Type B pancreatic cell (in vitro differentiated cells): ENCODE measurements around the gene SCN9A. TPM values are rescaled to one million over a fixed set of nuclear protein-coding genes. Genes with fewer than 3 reads are reported as not detected.

Experiments used
- DNase-seq: peaks from one replicate; pipeline ENCODE4 v3.0.0; 2021; ENCODE audit warnings: mixed read lengths; ENCODE audit not compliant: unreplicated experiment; ENCODE audit errors: extremely low spot score
- H3K27ac Mint-ChIP-seq: 2 replicates; pipeline ENCODE4 v1.8.0; 2021; ENCODE audit warnings: mild to moderate bottlenecking, mixed read lengths
- H3K27me3 Mint-ChIP-seq: 2 replicates; pipeline ENCODE4 v1.8.0; 2021; ENCODE audit warnings: mixed read lengths
- H3K36me3 Mint-ChIP-seq: 2 replicates; pipeline ENCODE4 v1.8.0; 2021; ENCODE audit warnings: mixed read lengths
- H3K4me1 Mint-ChIP-seq: one replicate; pipeline ENCODE4 v1.8.0; 2021; ENCODE audit warnings: mixed read lengths; ENCODE audit not compliant: unreplicated experiment
- H3K4me3 Mint-ChIP-seq: 2 replicates; pipeline ENCODE4 v1.8.0; 2021; ENCODE audit warnings: mild to moderate bottlenecking, mixed read lengths
- H3K9me3 Mint-ChIP-seq: 2 replicates; pipeline ENCODE4 v1.8.0; 2021; ENCODE audit warnings: mixed read lengths
- total RNA-seq: library from RNA; stranded (reverse); gene quantifications from 2 replicates; pipeline ENCODE4 v1.2.1, GENCODE V29; 2021; ENCODE audit warnings: low replicate concordance
- TF ChIP-seq, protein P1 (sequence below): fragments of 200-600 bp; sonication (generic); conservative IDR thresholded peaks from 2 replicates; pipeline ENCODE4 v1.5.0; 2021; ENCODE audit warnings: antibody characterized with exemption, mild to moderate bottlenecking

Gene SCN9A
- total RNA-seq, 1 donor from 2014 or later, result 6.2 TPM

DNA sequence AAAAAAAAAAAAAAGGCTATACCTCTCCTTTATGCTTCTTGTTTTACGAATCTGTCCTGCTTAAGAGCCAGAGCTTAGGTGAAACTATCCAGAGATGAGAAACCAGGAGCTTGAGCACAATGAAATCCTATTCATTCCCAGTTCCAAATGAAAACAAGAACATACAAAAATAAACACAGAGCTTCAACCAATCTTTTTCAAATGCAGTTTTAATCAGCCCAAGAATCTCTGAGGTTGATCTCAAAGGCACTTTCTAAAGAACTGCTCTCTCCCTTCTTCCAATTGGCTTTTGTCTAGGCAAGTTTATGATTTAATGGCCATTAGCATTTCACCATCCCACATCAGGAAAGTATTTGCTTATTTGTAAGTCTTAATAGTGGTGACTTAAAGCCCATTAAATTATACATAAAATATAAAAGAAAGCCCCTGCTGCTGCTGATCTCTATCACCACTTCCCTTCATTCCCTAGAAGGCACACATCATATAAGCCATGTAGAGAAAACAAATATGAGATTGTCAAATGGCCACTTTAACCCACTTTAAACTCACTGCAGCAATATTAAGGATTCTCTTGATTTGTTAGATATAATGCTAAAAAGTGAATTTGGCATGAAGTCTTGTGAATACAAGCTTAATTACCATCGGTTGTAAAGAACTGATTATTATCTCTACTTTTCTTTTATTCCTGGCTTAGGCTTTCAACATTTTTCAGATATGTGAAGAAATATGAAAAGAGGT is 29.3 kb upstream of the SCN9A start:
- H3K27ac Mint-ChIP-seq, result no peak overlapping the region
- no peaks in the 10 kb centered on the region for H3K9me3 Mint-ChIP-seq
- no peaks in the 10 kb centered on the region for H3K4me1 Mint-ChIP-seq
- no peak for DNase-seq
- no peaks in the 10 kb centered on the region for H3K27me3 Mint-ChIP-seq
- TF ChIP-seq, protein P1, sequence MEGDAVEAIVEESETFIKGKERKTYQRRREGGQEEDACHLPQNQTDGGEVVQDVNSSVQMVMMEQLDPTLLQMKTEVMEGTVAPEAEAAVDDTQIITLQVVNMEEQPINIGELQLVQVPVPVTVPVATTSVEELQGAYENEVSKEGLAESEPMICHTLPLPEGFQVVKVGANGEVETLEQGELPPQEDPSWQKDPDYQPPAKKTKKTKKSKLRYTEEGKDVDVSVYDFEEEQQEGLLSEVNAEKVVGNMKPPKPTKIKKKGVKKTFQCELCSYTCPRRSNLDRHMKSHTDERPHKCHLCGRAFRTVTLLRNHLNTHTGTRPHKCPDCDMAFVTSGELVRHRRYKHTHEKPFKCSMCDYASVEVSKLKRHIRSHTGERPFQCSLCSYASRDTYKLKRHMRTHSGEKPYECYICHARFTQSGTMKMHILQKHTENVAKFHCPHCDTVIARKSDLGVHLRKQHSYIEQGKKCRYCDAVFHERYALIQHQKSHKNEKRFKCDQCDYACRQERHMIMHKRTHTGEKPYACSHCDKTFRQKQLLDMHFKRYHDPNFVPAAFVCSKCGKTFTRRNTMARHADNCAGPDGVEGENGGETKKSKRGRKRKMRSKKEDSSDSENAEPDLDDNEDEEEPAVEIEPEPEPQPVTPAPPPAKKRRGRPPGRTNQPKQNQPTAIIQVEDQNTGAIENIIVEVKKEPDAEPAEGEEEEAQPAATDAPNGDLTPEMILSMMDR, result no peak
- H3K4me3 Mint-ChIP-seq, result no peak overlapping the region
- no peaks in the 10 kb centered on the region for H3K36me3 Mint-ChIP-seq

DNA sequence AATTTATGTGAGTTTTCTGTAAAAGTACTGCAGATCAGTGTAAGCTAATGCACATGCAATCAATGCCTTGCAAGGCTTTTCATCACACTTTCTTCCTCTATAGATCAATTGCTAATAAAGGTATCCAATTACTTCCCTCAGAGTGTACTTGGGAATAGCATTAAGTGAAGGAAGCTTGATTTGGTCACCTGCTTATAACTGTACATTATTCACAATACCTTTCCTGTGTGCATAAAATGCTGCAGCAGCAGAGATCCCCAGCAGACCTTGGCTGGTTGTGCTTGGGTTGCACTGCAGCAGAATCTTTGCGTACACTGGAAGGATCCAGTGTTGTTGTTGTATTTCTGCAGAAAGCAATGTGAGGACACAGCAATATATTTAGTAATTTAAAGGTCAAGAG is 18.5 kb upstream of the SCN9A start:
- Mint-ChIP-seq H3K36me3 (no peaks in the 10 kb centered on the region), H3K9me3 (no peaks in the 10 kb centered on the region), H3K4me1 (no peaks in the 10 kb centered on the region), H3K4me3 (no peak overlapping the region), H3K27ac (no peak overlapping the region), H3K27me3 (no peaks in the 10 kb centered on the region)
- no peak for DNase-seq
- TF ChIP-seq, protein P1, result no peak

DNA sequence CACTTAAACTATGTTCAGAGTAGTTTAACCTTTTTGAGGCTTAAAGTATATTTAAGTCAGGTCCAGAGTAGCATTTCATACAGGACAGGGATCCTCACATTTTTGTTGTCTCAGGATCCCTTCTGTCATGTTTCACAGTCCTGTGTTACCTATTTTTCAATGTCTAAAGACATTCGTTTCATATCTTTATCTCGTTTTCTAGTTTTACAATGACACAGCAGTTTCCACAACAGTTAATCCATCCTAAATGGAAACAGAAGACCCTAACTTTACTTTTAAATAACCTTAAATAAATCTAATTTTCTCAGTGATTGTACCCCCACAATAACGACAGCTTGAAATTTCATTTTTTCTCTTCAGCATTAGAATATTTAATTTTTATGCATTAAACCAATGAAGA is 17.3 kb upstream of the SCN9A start:
- Mint-ChIP-seq H3K27me3 (no peaks in the 10 kb centered on the region), H3K9me3 (no peaks in the 10 kb centered on the region), H3K36me3 (no peaks in the 10 kb centered on the region), H3K4me3 (no peak overlapping the region), H3K4me1 (no peaks in the 10 kb centered on the region), H3K27ac (no peak overlapping the region)
- TF ChIP-seq, protein P1, result no peak
- DNase-seq, result no peak

DNA sequence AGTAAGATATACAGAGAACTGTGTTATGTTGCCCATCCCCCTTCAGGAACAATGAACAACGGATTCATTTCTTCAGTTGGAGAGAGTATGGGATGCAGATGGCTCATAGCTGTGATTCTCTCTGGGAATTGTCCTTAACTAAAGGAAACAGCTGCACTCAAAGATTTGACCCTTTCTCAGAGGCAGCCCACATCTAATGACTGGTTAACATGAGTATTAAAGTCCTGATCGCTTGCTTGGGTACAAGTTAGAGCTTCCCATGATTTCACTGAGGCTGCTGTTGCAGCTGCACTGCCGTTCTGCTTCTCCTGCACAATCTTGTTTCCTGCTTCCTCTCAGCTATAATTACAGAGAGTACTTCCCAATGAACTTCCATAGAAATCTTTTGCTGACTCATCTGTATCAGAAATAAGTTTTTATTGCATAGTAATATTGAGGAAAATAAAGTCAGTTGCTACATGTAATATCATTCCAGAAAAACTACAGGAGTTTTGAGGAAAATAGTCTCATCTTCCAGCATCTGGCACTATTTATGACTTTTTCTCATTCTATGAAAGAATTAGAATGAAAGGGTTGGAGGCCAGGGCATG is 12.8 kb upstream of the SCN9A start:
- Mint-ChIP-seq H3K27ac (no peak overlapping the region), H3K4me1 (no peaks in the 10 kb centered on the region), H3K27me3 (no peaks in the 10 kb centered on the region), H3K4me3 (no peak overlapping the region), H3K36me3 (no peaks in the 10 kb centered on the region), H3K9me3 (no peaks in the 10 kb centered on the region)
- DNase-seq, result no peak
- TF ChIP-seq, protein P1, result no peak

GRCh38 chr2:166385313-166385712 is 9.6 kb upstream of the SCN9A start:
- H3K4me3 Mint-ChIP-seq, result no peak overlapping the region
- TF ChIP-seq, protein P1, result no peak
- no peaks in the 10 kb centered on the region for H3K9me3 Mint-ChIP-seq
- no peaks in the 10 kb centered on the region for H3K27me3 Mint-ChIP-seq
- DNase-seq, result no peak
- H3K4me1 Mint-ChIP-seq, result no peaks in the 10 kb centered on the region
- no peak overlapping the region for H3K27ac Mint-ChIP-seq
- no peaks in the 10 kb centered on the region for H3K36me3 Mint-ChIP-seq
